B cell (primary cell): ENCODE data around the gene KCNIP1.

Experiments
- CTCF ChIP-seq: fragments of 200-600 bp; IDR thresholded peaks from one replicate; pipeline ENCODE4 v1.8.0; 2022; ENCODE audit warnings: antibody characterized with exemption, mild to moderate bottlenecking
- EZH2 ChIP-seq: IDR thresholded peaks from 2 replicates; pipeline ENCODE4 v1.6.1; 2012; ENCODE audit warnings: borderline replicate concordance, low read depth, mild to moderate bottlenecking, moderate library complexity, low read length; ENCODE audit not compliant: insufficient read depth, poor library complexity, severe bottlenecking

- TF ChIP-seq CTCF = no peak
- TF ChIP-seq EZH2 = no peak
These were observed at the start of gene KCNIP1 for GRCh38 chr5:170503990-170504596.
